ENCODE measurements around the gene CASP2. TPM values are rescaled to one million over a fixed set of nuclear protein-coding genes. Genes with fewer than 3 reads are reported as not detected.

The CASP2 gene
- total and polyA plus RNA-seq, 2 of the 13 experiments (the other 11 are each of a cell fraction or from before 2014, with no cell fraction given), result 10.2 to 13.7 TPM

DNA sequence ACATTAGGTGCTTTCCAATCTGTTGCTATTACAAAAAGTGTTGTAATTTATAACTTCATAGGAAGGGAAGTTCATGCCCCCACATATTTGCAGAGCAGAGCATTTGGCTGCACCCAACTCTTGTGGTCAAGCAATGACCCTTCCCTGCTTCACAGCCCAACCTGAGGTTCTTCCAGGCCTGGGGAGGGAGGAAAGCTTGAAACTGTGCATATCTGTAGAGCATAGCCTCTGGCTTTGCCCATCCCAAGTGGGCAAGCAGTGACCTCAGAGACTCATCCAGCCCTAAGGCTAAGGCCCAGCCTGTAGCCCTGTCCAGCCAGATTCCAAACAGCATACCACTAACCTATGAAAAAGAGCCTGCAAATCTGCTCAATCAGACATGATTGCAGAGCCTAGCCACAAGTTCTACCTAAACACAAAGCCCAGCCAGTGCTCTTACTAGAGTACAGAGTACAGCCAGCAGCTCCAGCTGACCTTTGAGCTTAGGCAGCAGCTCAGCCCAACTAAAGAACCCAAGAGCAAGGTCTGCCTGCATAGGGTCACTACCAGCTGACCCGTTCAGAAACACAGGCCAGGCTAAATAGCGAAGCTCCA is 39.3 kb upstream of the CASP2 start (continued):
- TF ChIP-seq ZEB1 (IDR thresholded peaks at IDR 0.05; ENCODE audit: insufficient replicate concordance, low read depth) (no peak), RXRB (CRISPR knock-in tag; IDR thresholded peaks at IDR 0.05; ENCODE audit: borderline replicate concordance) (peak; percentile 63), MAFF (IDR thresholded peaks at IDR 0.05; ENCODE audit: low read depth, low read length) (no peak), NCOA5 (CRISPR knock-in tag; IDR thresholded peaks at IDR 0.05) (no peak), AGO2 (optimal IDR thresholded peaks at IDR 0.05; ENCODE audit: low read depth, low read length) (no peak), ZNF674 (CRISPR knock-in tag; IDR thresholded peaks at IDR 0.05; ENCODE audit: low read depth) (no peak), RFX5 (IDR thresholded peaks at IDR 0.05; ENCODE audit: low read depth, low read length) (no peak), BHLHE40 (IDR thresholded peaks at IDR 0.05; ENCODE audit: low read length) (0 out of 2 replicates have a peak, but pooled peaks have one; percentile 15), SRF (IDR thresholded peaks at IDR 0.05; ENCODE audit: low read depth, low read length) (no peak), CBX2 (IDR thresholded peaks at IDR 0.05; ENCODE audit: low read depth, low read length) (no peak), CBX2 (CRISPR knock-in tag; IDR thresholded peaks at IDR 0.05; ENCODE audit: low read depth) (no peak), MYC (CRISPR knock-in tag; IDR thresholded peaks at IDR 0.05; ENCODE audit: borderline replicate concordance) (no peak), GPN1 (CRISPR knock-in tag; IDR thresholded peaks at IDR 0.05; ENCODE audit: borderline replicate concordance) (no peak), THRA (CRISPR knock-in tag; IDR thresholded peaks at IDR 0.05; ENCODE audit: borderline replicate concordance) (peak; percentile 28; the same call in 1 of the 2 replicates), POLR2AphosphoS5 (IDR thresholded peaks at IDR 0.05; ENCODE audit: low read depth, low read length) (no peak), GTF2F1 (IDR thresholded peaks at IDR 0.05; ENCODE audit: low read length) (no peak), GFI1 (CRISPR knock-in tag; IDR thresholded peaks at IDR 0.05; ENCODE audit: borderline replicate concordance) (no peak)
- TF ChIP-seq, protein P1, sequence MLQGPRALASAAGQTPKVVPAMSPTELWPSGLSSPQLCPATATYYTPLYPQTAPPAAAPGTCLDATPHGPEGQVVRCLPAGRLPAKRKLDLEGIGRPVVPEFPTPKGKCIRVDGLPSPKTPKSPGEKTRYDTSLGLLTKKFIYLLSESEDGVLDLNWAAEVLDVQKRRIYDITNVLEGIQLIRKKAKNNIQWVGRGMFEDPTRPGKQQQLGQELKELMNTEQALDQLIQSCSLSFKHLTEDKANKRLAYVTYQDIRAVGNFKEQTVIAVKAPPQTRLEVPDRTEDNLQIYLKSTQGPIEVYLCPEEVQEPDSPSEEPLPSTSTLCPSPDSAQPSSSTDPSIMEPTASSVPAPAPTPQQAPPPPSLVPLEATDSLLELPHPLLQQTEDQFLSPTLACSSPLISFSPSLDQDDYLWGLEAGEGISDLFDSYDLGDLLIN (CRISPR knock-in tag; IDR thresholded peaks at IDR 0.05; ENCODE audit: borderline replicate concordance), result no peak
- TF ChIP-seq, protein P2, sequence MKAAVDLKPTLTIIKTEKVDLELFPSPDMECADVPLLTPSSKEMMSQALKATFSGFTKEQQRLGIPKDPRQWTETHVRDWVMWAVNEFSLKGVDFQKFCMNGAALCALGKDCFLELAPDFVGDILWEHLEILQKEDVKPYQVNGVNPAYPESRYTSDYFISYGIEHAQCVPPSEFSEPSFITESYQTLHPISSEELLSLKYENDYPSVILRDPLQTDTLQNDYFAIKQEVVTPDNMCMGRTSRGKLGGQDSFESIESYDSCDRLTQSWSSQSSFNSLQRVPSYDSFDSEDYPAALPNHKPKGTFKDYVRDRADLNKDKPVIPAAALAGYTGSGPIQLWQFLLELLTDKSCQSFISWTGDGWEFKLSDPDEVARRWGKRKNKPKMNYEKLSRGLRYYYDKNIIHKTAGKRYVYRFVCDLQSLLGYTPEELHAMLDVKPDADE (CRISPR knock-in tag; IDR thresholded peaks at IDR 0.05), result no peak
- TF ChIP-seq, protein P3, sequence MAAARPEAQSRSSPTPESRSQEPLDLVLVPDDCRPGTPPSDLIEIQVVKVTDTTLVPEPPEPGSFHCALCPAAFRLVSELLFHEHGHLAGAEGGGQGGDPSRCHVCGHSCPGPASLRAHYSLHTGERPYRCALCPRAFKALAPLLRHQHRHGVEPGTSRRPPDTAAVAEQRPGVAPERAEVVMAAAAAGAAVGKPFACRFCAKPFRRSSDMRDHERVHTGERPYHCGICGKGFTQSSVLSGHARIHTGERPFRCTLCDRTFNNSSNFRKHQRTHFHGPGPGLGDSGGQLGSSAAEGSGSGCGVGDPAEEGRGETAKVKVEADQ (CRISPR knock-in tag; IDR thresholded peaks at IDR 0.05; ENCODE audit: borderline replicate concordance), result no peak
- TF ChIP-seq, protein P4, sequence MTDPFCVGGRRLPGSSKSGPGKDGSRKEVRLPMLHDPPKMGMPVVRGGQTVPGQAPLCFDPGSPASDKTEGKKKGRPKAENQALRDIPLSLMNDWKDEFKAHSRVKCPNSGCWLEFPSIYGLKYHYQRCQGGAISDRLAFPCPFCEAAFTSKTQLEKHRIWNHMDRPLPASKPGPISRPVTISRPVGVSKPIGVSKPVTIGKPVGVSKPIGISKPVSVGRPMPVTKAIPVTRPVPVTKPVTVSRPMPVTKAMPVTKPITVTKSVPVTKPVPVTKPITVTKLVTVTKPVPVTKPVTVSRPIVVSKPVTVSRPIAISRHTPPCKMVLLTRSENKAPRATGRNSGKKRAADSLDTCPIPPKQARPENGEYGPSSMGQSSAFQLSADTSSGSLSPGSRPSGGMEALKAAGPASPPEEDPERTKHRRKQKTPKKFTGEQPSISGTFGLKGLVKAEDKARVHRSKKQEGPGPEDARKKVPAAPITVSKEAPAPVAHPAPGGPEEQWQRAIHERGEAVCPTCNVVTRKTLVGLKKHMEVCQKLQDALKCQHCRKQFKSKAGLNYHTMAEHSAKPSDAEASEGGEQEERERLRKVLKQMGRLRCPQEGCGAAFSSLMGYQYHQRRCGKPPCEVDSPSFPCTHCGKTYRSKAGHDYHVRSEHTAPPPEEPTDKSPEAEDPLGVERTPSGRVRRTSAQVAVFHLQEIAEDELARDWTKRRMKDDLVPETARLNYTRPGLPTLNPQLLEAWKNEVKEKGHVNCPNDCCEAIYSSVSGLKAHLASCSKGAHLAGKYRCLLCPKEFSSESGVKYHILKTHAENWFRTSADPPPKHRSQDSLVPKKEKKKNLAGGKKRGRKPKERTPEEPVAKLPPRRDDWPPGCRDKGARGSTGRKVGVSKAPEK (CRISPR knock-in tag; IDR thresholded peaks at IDR 0.05; ENCODE audit: borderline replicate concordance), result no peak
- TF ChIP-seq, protein P5, sequence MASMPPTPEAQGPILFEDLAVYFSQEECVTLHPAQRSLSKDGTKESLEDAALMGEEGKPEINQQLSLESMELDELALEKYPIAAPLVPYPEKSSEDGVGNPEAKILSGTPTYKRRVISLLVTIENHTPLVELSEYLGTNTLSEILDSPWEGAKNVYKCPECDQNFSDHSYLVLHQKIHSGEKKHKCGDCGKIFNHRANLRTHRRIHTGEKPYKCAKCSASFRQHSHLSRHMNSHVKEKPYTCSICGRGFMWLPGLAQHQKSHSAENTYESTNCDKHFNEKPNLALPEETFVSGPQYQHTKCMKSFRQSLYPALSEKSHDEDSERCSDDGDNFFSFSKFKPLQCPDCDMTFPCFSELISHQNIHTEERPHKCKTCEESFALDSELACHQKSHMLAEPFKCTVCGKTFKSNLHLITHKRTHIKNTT (CRISPR knock-in tag; IDR thresholded peaks at IDR 0.05), result no peak
